ENCODE results near the gene CHCHD3. TPM values are rescaled to one million over a fixed set of nuclear protein-coding genes. Genes with fewer than 3 reads are reported as not detected.
A peak's percentile ranks its signal among the peaks of the same experiment; 100 is the strongest.

The CHCHD3 gene
- total RNA-seq, 1 donor from 2014 or later, result 107 TPM

GRCh38 chr7:133024596-133024995, 57.3 kb downstream of the CHCHD3 start:
- peaks cover 10% of the 10 kb centered on the region for H3K36me3 Mint-ChIP-seq (ENCODE audit: low read depth)
- no peak overlapping the region for H3K4me3 Mint-ChIP-seq
- no peaks in the 10 kb centered on the region for H3K4me1 Mint-ChIP-seq
- H3K27me3 Mint-ChIP-seq (ENCODE audit: low read depth), result no peaks in the 10 kb centered on the region
- no peak for TF ChIP-seq CTCF (conservative IDR thresholded peaks at IDR 0.05)
- H3K27ac Mint-ChIP-seq (ENCODE audit: unreplicated experiment), result peak overlapping the region; percentile 6
- peaks cover 3% of the 10 kb centered on the region for H3K9me3 Mint-ChIP-seq
- DNase-seq (ENCODE audit: low read depth, low spot score), result no peak

- peaks cover 3% of the 10 kb centered on the region for H3K9me3 Mint-ChIP-seq
- H3K36me3 Mint-ChIP-seq (ENCODE audit: low read depth), result peaks cover 6% of the 10 kb centered on the region
- no peak for DNase-seq (ENCODE audit: low read depth, low spot score)
- no peaks in the 10 kb centered on the region for H3K4me1 Mint-ChIP-seq
- no peak overlapping the region for H3K27ac Mint-ChIP-seq (ENCODE audit: unreplicated experiment)
- H3K4me3 Mint-ChIP-seq, result no peak overlapping the region
- no peaks in the 10 kb centered on the region for H3K27me3 Mint-ChIP-seq (ENCODE audit: low read depth)
- TF ChIP-seq CTCF (conservative IDR thresholded peaks at IDR 0.05), result no peak
Observed at GRCh38 chr7:133023370-133024071, 58.4 kb downstream of the CHCHD3 start.

- peaks cover 6% of the 10 kb centered on the region for H3K36me3 Mint-ChIP-seq (ENCODE audit: low read depth)
- H3K4me1 Mint-ChIP-seq, result no peaks in the 10 kb centered on the region
- H3K4me3 Mint-ChIP-seq, result no peak overlapping the region
- H3K27ac Mint-ChIP-seq (ENCODE audit: unreplicated experiment), result no peak overlapping the region
- peaks cover 3% of the 10 kb centered on the region for H3K9me3 Mint-ChIP-seq
- H3K27me3 Mint-ChIP-seq (ENCODE audit: low read depth), result no peaks in the 10 kb centered on the region
- no peak for DNase-seq (ENCODE audit: low read depth, low spot score)
- no peak for TF ChIP-seq CTCF (conservative IDR thresholded peaks at IDR 0.05)
Observed at GRCh38 chr7:133022661-133023060, 59.2 kb downstream of the CHCHD3 start.

- Mint-ChIP-seq H3K4me1 (peaks cover 8% of the 10 kb centered on the region), H3K36me3 (ENCODE audit: low read depth) (peaks cover 3% of the 10 kb centered on the region), H3K27ac (ENCODE audit: unreplicated experiment) (no peak overlapping the region), H3K9me3 (no peaks in the 10 kb centered on the region), H3K27me3 (ENCODE audit: low read depth) (no peaks in the 10 kb centered on the region), H3K4me3 (no peak overlapping the region)
- TF ChIP-seq CTCF (conservative IDR thresholded peaks at IDR 0.05), result no peak
- DNase-seq (ENCODE audit: low read depth, low spot score), result no peak
Observed at GRCh38 chr7:133021196-133021595, 60.7 kb downstream of the CHCHD3 start.

- Mint-ChIP-seq H3K9me3 (no peaks in the 10 kb centered on the region), H3K36me3 (ENCODE audit: low read depth) (peaks cover 3% of the 10 kb centered on the region), H3K27me3 (ENCODE audit: low read depth) (no peaks in the 10 kb centered on the region), H3K4me1 (peaks cover 8% of the 10 kb centered on the region), H3K27ac (ENCODE audit: unreplicated experiment) (no peak overlapping the region), H3K4me3 (no peak overlapping the region)
- no peak for TF ChIP-seq CTCF (conservative IDR thresholded peaks at IDR 0.05)
- no peak for DNase-seq (ENCODE audit: low read depth, low spot score)
Observed at GRCh38 chr7:133020496-133020895, 61.4 kb downstream of the CHCHD3 start.

All from neural crest cell (in vitro differentiated cells).